ENCODE results near the gene TEX22.

TEX22 gene

DNA sequence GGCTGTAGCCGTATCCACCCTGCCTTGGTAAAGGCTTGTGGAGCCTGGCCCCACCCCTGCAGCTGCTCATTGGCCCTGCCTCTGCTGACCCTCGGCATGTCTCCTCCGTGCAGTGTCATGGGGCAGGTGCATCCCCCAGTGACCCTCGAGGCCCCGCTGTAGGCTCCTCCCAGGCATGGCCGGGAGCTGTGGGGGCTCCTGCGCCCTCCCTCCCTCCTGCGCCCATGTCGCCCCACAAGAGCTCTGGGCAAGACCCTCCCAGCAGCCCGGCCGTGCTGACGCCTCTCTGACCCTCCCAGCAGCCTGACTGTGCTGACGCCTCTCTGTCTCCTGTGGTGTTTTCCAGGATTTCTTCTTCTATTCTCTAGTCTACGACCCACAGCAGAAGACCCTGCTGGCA is 55.5 kb downstream of the TEX22 start:
- TF ChIP-seq, protein P1, sequence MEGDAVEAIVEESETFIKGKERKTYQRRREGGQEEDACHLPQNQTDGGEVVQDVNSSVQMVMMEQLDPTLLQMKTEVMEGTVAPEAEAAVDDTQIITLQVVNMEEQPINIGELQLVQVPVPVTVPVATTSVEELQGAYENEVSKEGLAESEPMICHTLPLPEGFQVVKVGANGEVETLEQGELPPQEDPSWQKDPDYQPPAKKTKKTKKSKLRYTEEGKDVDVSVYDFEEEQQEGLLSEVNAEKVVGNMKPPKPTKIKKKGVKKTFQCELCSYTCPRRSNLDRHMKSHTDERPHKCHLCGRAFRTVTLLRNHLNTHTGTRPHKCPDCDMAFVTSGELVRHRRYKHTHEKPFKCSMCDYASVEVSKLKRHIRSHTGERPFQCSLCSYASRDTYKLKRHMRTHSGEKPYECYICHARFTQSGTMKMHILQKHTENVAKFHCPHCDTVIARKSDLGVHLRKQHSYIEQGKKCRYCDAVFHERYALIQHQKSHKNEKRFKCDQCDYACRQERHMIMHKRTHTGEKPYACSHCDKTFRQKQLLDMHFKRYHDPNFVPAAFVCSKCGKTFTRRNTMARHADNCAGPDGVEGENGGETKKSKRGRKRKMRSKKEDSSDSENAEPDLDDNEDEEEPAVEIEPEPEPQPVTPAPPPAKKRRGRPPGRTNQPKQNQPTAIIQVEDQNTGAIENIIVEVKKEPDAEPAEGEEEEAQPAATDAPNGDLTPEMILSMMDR (conservative IDR thresholded peaks at IDR 0.05; ENCODE audit: low read depth, low read length) = no peak
- DNase-seq (ENCODE audit: low read depth) = no peak

DNA sequence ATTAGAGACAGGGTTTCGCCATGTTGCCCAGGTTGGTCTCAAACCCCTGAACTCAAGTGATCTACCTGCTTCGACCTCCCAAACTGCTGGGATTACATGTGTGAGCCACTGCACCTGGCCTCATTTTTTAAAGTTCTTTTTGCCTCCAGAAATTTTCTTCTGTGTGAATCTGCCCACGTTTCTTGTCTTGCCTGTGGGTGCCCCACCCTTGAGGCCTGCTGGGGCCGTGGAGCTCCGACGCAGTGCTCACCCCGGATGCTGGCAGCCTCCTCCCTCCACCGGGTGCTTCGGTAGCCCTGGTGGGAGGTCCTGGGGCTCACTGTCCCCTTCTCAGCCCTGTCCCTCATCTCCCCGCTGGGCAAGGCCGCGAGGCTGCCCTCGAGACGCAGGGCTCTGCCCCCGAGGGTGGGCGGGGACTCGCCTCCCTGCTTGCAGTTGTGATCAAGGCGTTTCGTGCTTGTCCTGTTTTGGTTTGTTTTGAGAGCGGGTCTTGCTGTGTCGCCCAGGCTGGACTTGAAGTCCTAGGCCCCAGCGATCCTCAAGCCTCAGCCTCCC is 56.8 kb downstream of the TEX22 start:
- DNase-seq (ENCODE audit: low read depth) = no peak
- no peak overlapping the region for H3K4me3 ChIP-seq (ENCODE audit: low read depth, low read length)
- TF ChIP-seq, protein P1 (conservative IDR thresholded peaks at IDR 0.05; ENCODE audit: low read depth, low read length) = no peak

More for the DNA sequence above, 55.5 kb downstream of the TEX22 start:
- H3K4me3 ChIP-seq (ENCODE audit: low read depth, low read length) = no peak overlapping the region

DNA sequence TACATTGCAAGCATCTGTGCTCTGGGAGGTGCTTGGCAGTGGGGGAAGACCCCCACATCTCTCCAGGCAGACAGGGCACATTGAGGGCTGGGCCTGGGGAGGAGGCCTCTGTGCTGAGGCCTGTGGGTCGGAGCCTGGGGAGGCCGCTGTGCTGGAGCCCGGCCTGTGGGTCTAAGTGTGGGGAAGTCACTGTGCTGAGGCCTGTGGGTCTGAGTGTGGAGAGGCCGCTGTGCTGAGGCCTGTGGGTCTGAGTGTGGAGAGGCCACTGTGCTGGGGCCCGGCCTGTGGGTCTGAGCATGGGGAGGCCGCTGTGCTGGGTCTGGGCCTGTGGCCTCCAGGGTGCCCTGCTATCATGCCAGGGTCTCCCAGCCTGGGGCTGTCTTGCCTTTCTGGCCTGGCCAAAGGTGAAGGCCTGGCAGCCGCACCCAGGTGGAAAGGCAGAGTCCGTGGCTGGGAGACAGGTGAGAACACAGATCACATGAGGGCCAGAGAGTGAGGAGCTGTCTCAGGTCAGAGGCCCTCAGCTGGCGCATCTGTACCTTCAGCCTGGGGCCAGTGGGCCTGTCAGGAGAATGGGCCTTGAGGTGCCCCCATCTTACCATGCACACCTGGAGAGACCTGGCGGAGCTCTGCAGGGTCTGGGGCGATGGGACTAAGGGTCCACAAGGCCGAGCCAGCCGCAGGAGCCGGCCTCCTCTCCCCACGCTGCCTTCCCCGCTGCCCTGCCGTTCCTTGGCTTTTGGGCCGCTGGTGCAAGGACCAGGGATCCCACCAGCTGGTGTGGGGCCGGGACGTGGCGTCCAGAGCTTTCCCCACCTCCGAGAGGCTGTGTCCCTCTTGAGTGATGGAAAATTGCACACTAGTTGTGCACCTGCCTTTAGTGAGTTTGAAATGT is 57.7 kb downstream of the TEX22 start:
- DNase-seq (ENCODE audit: low read depth) = no peak
- H3K4me3 ChIP-seq (ENCODE audit: low read depth, low read length) = no peak overlapping the region
- TF ChIP-seq, protein P1 (conservative IDR thresholded peaks at IDR 0.05; ENCODE audit: low read depth, low read length) = no peak

GRCh38 chr14:105456736-105457617 is 58.6 kb downstream of the TEX22 start:
- TF ChIP-seq, protein P1 (conservative IDR thresholded peaks at IDR 0.05; ENCODE audit: low read depth, low read length) = no peak
- H3K4me3 ChIP-seq (ENCODE audit: low read depth, low read length) = no peak overlapping the region
- DNase-seq (ENCODE audit: low read depth) = no peak

- H3K4me3 ChIP-seq (ENCODE audit: low read depth, low read length) = no peak overlapping the region
- no peak for DNase-seq (ENCODE audit: low read depth)
- TF ChIP-seq, protein P1 (conservative IDR thresholded peaks at IDR 0.05; ENCODE audit: low read depth, low read length) = no peak
Observed at GRCh38 chr14:105458010-105458409, 59.7 kb downstream of the TEX22 start.

- no peak overlapping the region for H3K4me3 ChIP-seq (ENCODE audit: low read depth, low read length)
- TF ChIP-seq, protein P1 (conservative IDR thresholded peaks at IDR 0.05; ENCODE audit: low read depth, low read length) = no peak
- no peak for DNase-seq (ENCODE audit: low read depth)
Observed at GRCh38 chr14:105458571-105458970, 60.2 kb downstream of the TEX22 start.

All from choroid plexus epithelial cell (primary cell).